Ascending aorta (tissue), 2 donors: ENCODE results near the gene RUNX1. TPM values are rescaled to one million over a fixed set of nuclear protein-coding genes. Genes with fewer than 3 reads are reported as not detected.

ENCODE experiments used
- DNase-seq, 2 donors: peaks; one replicate each; pipeline ENCODE4 v3.0.0-alpha.2; 2019; ENCODE audit warnings: low spot score in 2 of 2
- H3K27ac ChIP-seq, 2 donors: fragments of 200-600 bp; sonication (generic); one replicate each; pipeline ENCODE4 v1.5.1; 2016 to 2017; ENCODE audit warnings: mild to moderate bottlenecking in 1 of 2
- H3K27me3 ChIP-seq: fragments of 200-600 bp; sonication (generic); one replicate; pipeline ENCODE4 v1.5.1; 2017
- H3K36me3 ChIP-seq, 2 donors: fragments of 200-600 bp; sonication (generic); one replicate each; pipeline ENCODE4 v1.5.1; 2016
- H3K4me1 ChIP-seq, 2 donors: fragments of 200-600 bp; sonication (generic); one replicate each; pipeline ENCODE4 v1.5.1; 2016 to 2017; ENCODE audit warnings: mild to moderate bottlenecking in 1 of 2
- H3K4me3 ChIP-seq, 2 donors: fragments of 200-600 bp; sonication (generic); one replicate each; pipeline ENCODE4 v1.5.1; 2016 to 2017; ENCODE audit warnings: mild to moderate bottlenecking in 1 of 2
- H3K9me3 ChIP-seq, 2 donors: fragments of 200-600 bp; sonication (generic); one replicate each; pipeline ENCODE4 v1.5.1; 2016
- intact Hi-C: fragments of 100-400 bp; cut with DNase I; formaldehyde crosslinking; loops from one replicate; pipeline ENCODE4 v1.15.1; 2023
- total RNA-seq: library from RNA; depleted of rRNA; stranded (reverse); fragments of >200 nt; gene quantifications from one replicate; pipeline ENCODE4 v1.1.0, GENCODE V29; 2016
- TF ChIP-seq, protein P1 (sequence below), 3 experiments: fragments of 200-600 bp in 2 of 3; fragments of 450-650 bp in 1 of 3; sonication (generic) in 2 of 3; IDR thresholded peaks; one replicate each; pipeline ENCODE4 v1.5.1; 2016 to 2019; ENCODE audit warnings: antibody characterized with exemption in 3 of 3, mild to moderate bottlenecking in 1 of 3, moderate library complexity in 1 of 3

Gene RUNX1
- total RNA-seq, 1 donor from 2014 or later = 16.3 TPM

DNA sequence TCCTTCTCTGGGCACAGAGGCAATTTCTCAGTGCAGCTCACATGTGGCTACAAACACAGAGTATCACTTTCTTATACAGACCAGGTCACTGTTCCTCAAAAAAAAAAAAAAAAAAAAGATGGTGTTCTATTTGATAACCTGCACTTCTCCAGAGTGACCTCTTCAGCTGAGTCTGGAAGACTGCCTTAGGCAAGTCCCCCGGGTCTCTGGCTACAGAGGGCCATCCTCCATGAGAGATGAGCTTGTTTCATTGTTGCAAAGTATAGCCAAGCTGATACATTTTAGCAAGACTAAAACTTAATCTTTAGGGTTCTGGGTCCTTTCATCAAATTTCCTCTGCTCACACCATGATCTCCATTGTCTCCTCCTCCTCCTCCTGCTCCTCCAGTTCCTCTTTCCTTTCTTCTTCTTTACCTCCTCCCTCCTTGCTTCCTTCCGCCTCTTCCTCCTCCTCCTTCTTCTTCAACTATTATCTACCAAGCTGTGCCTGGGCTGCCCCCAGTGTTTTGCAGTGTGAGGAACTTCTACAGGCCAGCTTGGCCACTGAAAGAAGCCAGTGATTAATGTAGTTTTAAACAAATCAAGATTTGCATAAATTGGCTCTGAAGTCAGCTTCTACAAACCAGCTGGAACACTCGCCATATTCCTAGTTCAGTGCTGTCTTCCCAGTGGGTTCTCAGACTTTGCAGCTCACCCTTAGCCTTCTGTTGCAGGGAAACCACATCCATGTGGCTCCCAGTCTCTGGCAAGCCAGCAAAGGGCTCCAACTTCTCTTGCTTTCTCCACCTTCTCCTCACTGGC lies 139.4 kb downstream of the RUNX1 start:
- H3K27ac ChIP-seq = no peak overlapping the region
- no peaks in the 10 kb centered on the region for H3K4me1 ChIP-seq
- intact Hi-C loops = no loop called here
- no peak overlapping the region for H3K4me3 ChIP-seq
- TF ChIP-seq, protein P1, sequence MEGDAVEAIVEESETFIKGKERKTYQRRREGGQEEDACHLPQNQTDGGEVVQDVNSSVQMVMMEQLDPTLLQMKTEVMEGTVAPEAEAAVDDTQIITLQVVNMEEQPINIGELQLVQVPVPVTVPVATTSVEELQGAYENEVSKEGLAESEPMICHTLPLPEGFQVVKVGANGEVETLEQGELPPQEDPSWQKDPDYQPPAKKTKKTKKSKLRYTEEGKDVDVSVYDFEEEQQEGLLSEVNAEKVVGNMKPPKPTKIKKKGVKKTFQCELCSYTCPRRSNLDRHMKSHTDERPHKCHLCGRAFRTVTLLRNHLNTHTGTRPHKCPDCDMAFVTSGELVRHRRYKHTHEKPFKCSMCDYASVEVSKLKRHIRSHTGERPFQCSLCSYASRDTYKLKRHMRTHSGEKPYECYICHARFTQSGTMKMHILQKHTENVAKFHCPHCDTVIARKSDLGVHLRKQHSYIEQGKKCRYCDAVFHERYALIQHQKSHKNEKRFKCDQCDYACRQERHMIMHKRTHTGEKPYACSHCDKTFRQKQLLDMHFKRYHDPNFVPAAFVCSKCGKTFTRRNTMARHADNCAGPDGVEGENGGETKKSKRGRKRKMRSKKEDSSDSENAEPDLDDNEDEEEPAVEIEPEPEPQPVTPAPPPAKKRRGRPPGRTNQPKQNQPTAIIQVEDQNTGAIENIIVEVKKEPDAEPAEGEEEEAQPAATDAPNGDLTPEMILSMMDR (IDR thresholded peaks at IDR 0.05) = no peak
- H3K9me3 ChIP-seq = no peaks in the 10 kb centered on the region
- no peak for DNase-seq
- no peaks in the 10 kb centered on the region for H3K27me3 ChIP-seq
- H3K36me3 ChIP-seq = no peaks in the 10 kb centered on the region

DNA sequence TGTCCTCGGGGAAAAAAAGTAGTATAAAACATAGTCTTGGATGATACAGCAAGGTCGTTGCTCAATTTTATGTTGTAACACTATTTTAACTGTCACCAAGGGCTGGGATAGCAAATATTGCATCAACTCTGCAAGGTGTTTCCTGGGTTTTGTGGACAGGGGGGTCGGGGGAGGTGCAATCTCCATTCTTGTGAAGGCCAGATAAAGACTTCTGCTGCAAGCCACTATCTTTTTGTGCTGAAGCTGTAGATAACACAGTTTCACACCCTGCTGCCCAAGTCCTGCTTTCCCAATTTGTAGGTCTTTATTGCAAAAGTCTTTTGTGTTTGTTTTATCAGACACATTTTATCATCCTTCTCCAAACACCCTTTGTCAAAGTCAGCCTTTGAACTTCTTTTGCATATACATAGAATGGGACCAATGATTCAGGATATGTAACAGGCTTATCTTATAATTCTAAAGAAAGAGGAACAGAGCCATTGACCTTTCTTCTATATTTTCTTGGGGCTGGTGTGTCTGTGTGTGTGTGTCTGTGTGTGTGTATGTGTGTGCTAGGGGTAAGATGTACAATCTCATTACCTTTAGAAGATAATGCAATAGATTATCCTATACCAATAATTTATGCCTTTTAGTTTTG lies 140.6 kb downstream of the RUNX1 start:
- intact Hi-C loops = no loop called here
- TF ChIP-seq, protein P1 (IDR thresholded peaks at IDR 0.05) = no peak
- DNase-seq = no peak

DNA sequence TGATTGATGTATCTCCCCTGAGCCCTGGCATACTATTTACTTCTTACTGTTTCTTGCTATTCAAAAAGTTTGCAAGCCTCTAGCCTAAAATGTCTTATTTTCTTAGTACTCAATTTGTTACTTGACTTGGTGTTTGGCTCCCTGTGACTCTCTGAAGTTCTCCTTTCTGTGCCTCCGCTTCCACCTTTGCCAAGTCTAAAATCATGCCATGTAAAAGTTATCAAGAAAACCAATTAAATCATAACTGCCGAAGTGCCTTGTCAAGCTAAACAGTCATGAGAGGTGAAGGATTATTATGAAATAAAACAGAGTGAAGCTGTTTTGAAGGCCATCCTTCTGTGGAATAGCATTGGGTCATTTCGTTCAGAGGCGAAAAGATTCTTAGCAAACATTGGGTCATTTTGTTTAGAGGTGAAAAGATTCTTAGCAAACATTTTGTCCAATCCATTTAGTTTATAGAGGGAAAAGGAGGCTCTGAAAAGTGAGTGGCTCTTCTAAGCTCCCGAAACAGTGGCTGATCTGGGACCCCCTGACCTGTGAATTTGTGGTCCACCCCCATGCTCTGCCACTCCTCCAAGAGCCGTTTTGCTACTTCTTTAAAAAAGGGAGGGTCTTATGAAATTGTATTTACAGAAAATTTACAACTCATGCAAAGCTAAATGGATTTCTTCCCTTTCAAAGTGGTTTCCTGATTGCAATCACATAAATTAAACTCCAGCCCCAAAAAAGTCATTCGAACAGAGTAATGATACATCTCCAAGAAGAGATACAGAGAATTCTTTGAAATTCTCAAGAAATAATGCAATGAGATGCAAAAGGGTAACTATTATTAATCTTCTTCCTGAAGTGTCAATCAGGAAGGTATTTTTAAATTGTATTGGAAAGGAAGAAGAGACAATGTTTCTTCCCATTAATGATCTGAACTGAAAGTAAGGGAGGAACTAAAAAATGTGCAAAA lies 141.4 kb downstream of the RUNX1 start:
- Histone ChIP-seq H3K4me3 (no peak overlapping the region), H3K27ac (no peak overlapping the region), H3K9me3 (no peaks in the 10 kb centered on the region), H3K27me3 (no peaks in the 10 kb centered on the region), H3K36me3 (no peaks in the 10 kb centered on the region), H3K4me1 (no peaks in the 10 kb centered on the region)
- intact Hi-C loops = no loop called here
- TF ChIP-seq, protein P1 (IDR thresholded peaks at IDR 0.05) = no peak
- no peak for DNase-seq

More for the DNA sequence above, 140.6 kb downstream of the RUNX1 start:
- Histone ChIP-seq H3K27me3 (no peaks in the 10 kb centered on the region), H3K4me1 (no peaks in the 10 kb centered on the region), H3K9me3 (no peaks in the 10 kb centered on the region), H3K27ac (no peak overlapping the region), H3K4me3 (no peak overlapping the region), H3K36me3 (no peaks in the 10 kb centered on the region)

DNA sequence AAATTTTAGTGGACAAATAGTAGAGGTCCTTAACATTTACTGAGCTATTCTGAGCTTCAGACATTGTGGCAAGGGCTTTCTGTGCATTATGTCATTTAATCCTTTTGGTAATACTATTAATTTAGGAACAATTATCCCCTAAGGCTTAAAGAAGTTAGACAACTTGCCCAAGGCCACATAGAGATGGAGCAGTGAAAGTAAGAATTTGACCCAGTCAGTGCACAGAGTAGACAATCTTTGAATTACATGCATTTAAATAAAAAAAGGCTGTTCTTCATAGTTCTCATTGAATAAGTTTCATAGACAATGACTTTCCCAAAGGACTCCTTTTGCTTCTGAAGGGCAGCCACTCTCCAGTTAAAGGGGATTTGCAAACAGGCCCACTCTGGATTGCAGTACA lies 142.7 kb downstream of the RUNX1 start:
- Histone ChIP-seq H3K9me3 (no peaks in the 10 kb centered on the region), H3K36me3 (no peaks in the 10 kb centered on the region), H3K4me3 (no peak overlapping the region), H3K4me1 (no peaks in the 10 kb centered on the region), H3K27ac (no peak overlapping the region), H3K27me3 (no peaks in the 10 kb centered on the region)
- intact Hi-C loops = no loop called here
- TF ChIP-seq, protein P1 (IDR thresholded peaks at IDR 0.05) = no peak
- no peak for DNase-seq

DNA sequence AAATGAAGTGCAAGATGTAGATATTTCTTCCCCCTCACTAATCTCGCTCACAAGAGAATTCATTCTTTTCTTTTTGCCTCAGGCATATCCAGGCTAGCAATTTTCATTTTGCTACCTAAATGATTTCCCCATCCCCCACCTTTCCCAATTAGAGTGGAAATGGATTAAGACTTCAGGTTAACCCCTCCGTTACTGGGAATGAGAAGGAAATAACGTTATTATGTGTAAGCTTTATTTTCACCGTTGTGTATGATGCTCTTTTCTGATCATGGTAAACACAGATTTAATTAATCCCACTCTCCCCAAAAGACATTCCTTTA lies 143.9 kb downstream of the RUNX1 start:
- no peaks in the 10 kb centered on the region for H3K4me1 ChIP-seq
- H3K9me3 ChIP-seq = no peaks in the 10 kb centered on the region
- H3K27me3 ChIP-seq = no peaks in the 10 kb centered on the region
- TF ChIP-seq, protein P1 (IDR thresholded peaks at IDR 0.05) = no peak
- DNase-seq = no peak
- H3K4me3 ChIP-seq = no peak overlapping the region
- no peak overlapping the region for H3K27ac ChIP-seq
- H3K36me3 ChIP-seq = no peaks in the 10 kb centered on the region
- intact Hi-C loops = no loop called here
